Measurements from ENCODE around the gene TMEM62. TPM values are rescaled to one million over a fixed set of nuclear protein-coding genes. Genes with fewer than 3 reads are reported as not detected.
A peak's percentile ranks its signal among the peaks of the same experiment; 100 is the strongest.

TMEM62 gene
- total and polyA plus RNA-seq, 9 of the 15 experiments (the other 6 are each of a cell fraction or from before 2014, with no cell fraction given): 4.4 to 16.6 (median 11.1) TPM

- Histone ChIP-seq H3K4me2 (ENCODE audit: insufficient read depth, low read length) (no peak overlapping the region), H3K36me3 (ENCODE audit: control insufficient read depth, insufficient read depth, low read length) (peaks cover 53% of the 10 kb centered on the region; the same call in 2 of the 3 replicates), H3K4me3 (no peak overlapping the region), H3K79me2 (ENCODE audit: control insufficient read depth, insufficient read depth, low read length) (peaks cover 83% of the 10 kb centered on the region), H3K4me1 (replicated peaks in 1 of 2; ENCODE audit: control insufficient read depth in 2 of 2, insufficient read depth in 2 of 2, low read length in 2 of 2) (peaks cover 0 to 27% of the 10 kb centered on the region in 2 experiments; a peak in 3 of 5 replicates), H3K9me3 (replicated peaks; ENCODE audit: control insufficient read depth, insufficient read depth, low read depth, low read length) (no peaks in the 10 kb centered on the region), H3K9me1 (ENCODE audit: control insufficient read depth, insufficient read depth, low read length) (no peaks in the 10 kb centered on the region), H4K20me1 (replicated peaks; ENCODE audit: control insufficient read depth, insufficient read depth, low read length) (no peaks in the 10 kb centered on the region), H2AFZ (ENCODE audit: low read depth, low read length) (no peak overlapping the region), H3K27ac (ENCODE audit: extremely low read depth, low read depth, low read length) (no peak overlapping the region), H3K9ac (ENCODE audit: insufficient read depth in 1 of 2, low read depth in 2 of 2, low read length in 2 of 2) (no peak overlapping the region), H3K27me3 (ENCODE audit: control insufficient read depth in 2 of 2, insufficient read depth in 2 of 2, low read length in 2 of 2) (no peaks in the 10 kb centered on the region)
- WGBS (ENCODE audit: insufficient coverage, low coverage, missing lambda C conversion rate): 72% methylated on average over 1 of the region's 1 CpG
- BruUV-seq (replicated peaks): no TSS peak
- in situ Hi-C loops (cut with MboI): no loop called here
- FAIRE-seq: no peak
- no peak for DNase-seq (ENCODE audit: extremely low read depth in 1 of 4, low spot score in 3 of 4)
- intact Hi-C loops (cut with micrococcal nuclease): loop anchor here (10.0 kb wide), 1 partner anchor 83 kb away; the partner anchor contains the start of gene CCNDBP1
- POLR2A ChIA-PET: no interaction called here
- CTCF ChIA-PET (ENCODE audit: low intra/inter-chr PET ratio): no interaction called here
- ATAC-seq: no peak
- TF ChIP-seq YBX1 (IDR thresholded peaks at IDR 0.05): no peak
- no peak for TF ChIP-seq PBX2 (CRISPR knock-in tag; IDR thresholded peaks at IDR 0.05; ENCODE audit: low read depth)
- TF ChIP-seq PBX2 (tag; conservative IDR thresholded peaks at IDR 0.05; ENCODE audit: low read depth): peak; percentile 70
- peak; percentile 65 for TF ChIP-seq MEIS2 (IDR thresholded peaks at IDR 0.05; ENCODE audit: partially characterized antibody)
- TF ChIP-seq PHF20 (IDR thresholded peaks at IDR 0.05; ENCODE audit: partially characterized antibody): no peak
- no peak for TF ChIP-seq GATA2 (CRISPR knock-in tag; IDR thresholded peaks at IDR 0.05)
- no peak for TF ChIP-seq RNF219 (CRISPR knock-in tag; IDR thresholded peaks at IDR 0.05)
- TF ChIP-seq ZFP36 (IDR thresholded peaks at IDR 0.05; ENCODE audit: low read depth, low read length, partially characterized antibody): no peak
- TF ChIP-seq E2F3 (CRISPR knock-in tag; IDR thresholded peaks at IDR 0.05): no peak
- no peak for TF ChIP-seq ARID1B (IDR thresholded peaks at IDR 0.05)
- no peak for TF ChIP-seq RBM15 (IDR thresholded peaks at IDR 0.05; ENCODE audit: insufficient read depth, low read length)
- TF ChIP-seq ZMIZ1 (IDR thresholded peaks at IDR 0.05; ENCODE audit: low read depth in 2 of 2, low read length in 2 of 2): no peak
- no peak for TF ChIP-seq MCM2 (IDR thresholded peaks at IDR 0.05; ENCODE audit: low read depth)
- no peak for TF ChIP-seq ZBTB12 (CRISPR knock-in tag; IDR thresholded peaks at IDR 0.05)
- no peak for TF ChIP-seq NR2F6 (CRISPR knock-in tag; IDR thresholded peaks at IDR 0.05)
Observed at GRCh38 chr15:43102187-43102586, 31.2 kb upstream of the TMEM62 start.

All from K562 (cell line).